HG02763 (cell line): ENCODE measurements around the gene PHF21B.

Experiments
- ATAC-seq: cut with Tn5 transposase; IDR thresholded peaks from one replicate; pipeline ENCODE4 v1.9.1; 2021; ENCODE audit warnings: mild to moderate bottlenecking, moderate library complexity; ENCODE audit not compliant: unreplicated experiment

Gene PHF21B

DNA sequence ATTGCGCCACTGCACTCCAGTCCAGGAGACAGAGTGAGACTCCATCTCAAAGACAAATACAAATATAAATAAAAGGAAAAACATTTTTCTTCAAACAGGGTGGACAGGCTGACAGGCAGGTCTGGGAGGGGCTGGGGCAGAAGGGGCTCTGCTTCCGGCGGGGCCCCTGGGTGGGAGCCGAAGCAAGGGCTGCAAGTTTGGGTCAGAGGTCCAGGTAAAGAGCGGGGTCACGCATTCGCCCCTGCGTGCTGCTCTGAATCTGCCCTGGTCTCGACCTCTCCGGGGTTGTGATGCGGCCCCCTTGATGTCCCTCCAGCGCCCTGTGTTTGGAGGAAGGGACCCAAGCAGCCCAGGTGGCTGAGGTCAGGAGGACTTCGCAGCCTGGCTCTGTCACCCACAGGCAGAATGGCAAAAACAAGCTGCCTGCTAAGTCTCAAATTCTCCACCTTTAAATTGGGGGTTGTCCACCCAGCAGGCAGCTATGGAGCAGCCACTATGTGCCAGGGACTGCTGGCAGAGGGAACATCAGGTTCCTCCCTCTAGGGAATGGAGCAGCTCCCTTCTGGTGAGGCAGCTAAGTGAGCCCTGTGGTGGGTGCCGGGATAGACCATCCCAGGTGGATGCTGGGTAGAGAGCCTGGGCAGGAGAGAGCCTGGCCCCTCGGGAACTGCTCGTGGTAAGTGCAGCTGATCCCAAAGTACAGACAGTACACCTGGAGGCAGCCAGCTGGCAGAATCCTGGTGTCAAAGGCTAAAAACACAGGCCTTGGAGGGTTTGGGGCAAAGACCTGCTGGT lies 10.3 kb upstream of the PHF21B start:
- ATAC-seq = no peak

DNA sequence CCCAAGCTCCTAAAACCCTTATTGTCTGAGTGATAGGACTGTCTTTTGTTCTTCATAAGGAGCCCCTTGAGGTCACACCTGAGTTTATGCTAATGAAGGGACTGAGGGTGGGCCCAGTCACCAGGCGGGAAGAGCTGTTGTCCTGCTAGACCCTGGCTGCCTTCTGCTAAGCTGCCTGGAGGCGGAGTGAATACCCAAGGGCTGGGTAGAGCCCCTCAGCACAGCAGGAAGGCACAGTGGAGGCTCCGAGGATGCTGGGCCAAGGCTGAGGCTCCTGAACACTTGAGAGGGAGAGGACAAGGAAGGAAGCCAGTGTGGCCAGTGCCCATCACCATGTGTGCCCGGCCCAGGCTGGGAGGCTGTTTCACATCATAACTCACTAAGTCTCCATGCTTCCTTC lies 4.8 kb upstream of the PHF21B start:
- no peak for ATAC-seq

DNA sequence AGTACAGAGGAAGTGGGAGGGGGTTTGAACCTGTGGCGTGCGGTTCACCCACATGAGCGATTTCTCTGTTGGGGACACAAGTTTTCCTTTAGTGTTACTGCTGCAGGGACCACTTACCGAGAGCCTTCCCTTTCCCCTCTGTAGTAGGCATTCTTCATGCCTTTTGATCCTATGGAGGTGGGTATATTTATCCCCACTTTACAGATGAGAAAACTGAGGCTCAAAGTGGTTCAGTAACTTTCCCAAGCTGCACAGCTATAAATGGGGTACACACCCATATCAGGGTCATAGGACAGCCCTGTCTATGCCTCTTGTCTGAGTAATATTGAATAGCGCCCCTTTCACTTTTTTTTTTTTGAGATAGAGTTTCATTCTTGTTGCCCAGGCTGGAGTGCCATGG lies 3.3 kb upstream of the PHF21B start:
- ATAC-seq = no peak

DNA sequence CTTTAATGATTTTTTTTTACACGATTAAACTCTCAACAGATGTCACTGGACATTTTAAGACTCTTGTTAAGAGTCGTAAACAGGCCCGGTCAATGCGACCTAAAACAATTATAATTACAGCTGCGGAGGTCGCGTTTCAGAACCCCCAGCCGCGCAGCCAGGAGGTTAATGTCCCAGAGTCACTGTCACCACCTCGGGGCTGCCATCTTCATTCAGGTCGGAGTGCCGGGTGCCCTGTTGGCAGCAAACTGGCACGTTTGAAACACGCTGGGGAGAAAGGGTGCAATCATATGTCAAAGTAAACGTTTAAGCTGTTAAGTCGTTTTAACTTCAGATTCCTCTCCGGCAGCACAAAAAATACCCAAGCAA lies 711 bp upstream of the PHF21B start:
- ATAC-seq = no peak

DNA sequence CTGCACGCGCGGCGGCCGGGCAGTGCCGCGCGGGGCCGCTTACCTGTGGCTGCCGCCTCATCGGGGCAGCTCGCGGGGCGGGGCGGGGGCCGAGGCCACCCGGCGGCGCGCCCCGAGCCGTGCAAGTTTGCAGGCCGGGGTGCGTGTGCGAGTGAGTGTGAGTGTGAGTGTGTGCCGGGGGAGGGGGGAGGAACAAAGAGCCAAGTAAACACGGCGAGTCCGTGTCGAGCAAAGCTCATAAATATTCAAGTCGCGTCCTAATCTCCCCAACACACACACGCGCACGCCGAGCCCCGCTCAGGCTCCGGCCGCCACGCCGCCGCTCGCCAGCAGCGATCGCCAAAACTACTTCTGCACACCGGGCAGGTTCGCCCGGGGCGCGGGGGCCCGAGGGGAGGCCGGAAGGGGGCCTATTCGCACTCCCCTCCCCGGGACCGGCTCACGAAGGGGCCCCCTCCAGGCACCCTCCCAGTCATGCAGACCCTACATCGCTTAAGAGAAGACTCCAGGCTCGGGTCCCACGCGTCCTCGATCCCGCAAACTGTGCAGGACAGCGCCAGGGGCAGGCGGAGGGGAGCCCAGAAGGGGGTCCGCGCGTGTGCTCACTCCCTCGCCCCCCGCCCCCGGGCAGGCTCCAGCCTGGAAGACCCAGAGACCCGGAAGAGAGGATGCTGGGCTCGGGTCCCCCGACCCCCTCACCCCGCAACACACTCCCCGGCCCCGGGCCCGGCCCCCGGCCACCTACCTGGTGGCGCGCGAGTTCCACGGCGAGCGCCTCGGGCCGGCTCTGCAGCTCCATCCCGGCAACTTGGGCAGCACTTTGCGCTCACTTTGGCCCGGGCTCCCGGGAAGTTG lies 827 bp downstream of the PHF21B start:
- ATAC-seq = no peak

DNA sequence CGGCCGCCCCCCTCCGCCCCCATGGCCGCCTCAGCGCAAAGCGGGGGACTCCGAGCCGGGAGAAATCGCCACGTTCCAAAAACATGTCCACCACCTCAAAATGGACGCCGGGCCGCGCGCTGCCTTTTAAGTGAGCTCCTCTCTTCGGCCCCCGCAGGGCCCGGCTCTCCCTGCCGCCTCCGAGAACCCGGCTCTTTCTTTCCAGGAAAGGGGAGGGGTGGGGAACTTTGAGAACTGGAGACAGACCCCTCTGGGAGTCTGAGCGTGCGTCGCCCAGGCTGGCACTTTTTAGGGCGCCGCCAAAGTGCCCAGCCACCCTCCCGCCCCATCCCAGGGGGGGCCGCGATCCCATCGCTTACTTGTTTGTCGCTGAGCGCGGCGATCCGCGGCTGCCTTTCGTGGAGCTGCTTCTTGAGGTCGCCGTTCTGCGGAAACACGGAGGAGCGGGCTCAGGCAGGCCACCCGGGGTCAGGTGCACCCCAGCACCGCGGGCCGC lies 1.6 kb downstream of the PHF21B start:
- no peak for ATAC-seq

DNA sequence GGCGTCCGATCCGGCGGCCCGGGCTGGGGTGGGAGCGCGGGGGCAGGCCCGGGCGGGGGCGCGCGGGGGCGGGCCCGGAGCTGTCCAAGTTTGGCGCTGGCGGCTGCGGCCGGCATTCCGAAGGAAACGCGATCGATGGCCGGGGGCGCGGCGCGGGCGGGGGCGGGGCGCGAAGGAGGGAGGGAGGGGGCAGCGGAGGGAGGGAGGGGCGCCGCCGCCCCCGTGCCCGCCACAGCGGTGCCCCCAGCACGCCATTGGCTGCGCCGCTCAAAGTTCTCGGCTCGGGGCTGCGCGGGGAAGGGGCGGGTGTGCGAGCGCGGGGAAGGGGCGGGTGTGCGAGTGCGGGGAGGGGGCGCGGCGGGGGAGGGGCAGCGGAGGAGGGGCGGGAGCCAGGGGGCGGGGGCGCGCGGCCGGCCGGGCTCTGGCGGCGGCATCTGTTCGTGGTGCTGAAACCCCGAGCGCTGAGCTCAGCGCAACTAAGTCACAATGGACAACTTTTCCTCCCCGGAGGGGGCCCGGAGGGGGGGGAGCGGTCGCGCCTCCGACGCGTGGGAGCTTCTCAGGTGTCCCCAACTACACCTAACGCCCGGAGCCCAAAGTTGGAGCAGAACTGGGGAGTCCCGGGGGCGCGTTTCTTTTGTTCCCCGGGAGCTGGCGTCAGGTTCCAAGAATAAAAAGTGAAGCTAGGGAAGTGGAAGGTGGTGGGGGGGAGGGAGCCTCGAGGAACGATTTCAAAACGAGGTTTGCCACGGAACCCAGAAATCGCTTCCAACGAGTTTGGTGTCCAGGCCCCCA lies 2.2 kb downstream of the PHF21B start:
- no peak for ATAC-seq

DNA sequence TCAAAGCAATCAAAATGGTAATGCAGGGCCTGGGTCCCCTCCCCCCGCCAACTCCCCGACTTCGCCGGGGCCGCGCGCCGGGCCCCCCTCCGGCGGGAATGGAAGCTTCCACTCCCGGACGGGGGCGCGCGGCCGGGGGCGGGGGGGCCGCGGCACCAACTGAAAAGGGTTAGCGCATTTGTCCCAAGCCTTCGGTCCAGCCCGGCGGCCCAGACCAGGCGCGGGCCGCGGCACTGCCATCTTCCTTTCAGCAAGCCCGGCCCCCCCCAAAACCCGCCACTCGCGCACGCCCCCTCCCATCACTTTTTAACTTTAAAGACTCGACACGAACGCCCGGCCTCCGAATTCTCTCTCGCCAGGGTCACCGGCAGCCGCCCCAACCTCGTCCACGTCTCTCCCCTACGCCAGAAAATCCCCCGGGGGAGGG lies 2.8 kb downstream of the PHF21B start:
- ATAC-seq = no peak

DNA sequence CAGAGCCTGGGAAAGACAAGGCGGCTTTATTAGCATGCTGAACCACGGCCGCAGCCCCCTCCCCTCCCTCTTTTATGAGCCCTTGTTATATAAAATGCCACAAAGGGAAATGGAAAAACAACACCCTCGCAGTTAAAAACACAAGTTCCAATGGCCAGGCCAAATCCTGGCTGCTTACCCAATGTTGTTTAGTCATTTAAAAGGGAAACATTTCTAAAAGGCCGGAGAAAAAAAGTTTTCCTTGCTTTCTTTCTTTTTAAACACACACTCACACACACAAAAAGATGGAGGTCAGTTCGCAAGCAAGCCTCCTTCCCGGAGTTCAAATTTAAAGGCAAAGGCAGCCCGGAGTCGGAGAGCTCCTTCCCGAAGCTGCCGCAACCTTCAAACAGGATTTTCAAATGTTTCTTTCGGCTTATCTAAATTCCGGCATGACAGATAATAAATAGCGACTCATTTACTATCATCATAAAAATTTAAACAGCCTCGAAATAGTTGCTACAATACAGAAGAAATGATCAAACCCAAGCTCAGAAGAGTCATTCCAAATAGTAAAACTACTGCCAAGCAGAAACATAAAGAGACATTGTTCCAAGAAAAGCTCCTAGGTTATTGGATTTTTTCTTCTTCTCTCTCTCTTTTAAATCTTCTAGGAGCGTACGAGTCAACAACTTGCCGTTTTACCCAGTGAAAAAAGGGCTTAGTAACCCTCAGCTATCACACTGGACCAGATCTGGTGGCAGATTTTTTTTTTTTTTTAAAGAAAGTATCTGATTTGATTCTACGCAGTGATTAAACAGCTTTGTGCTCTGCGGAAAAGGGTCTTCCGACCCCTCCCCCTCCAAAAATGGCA lies 3.5 kb downstream of the PHF21B start:
- no peak for ATAC-seq

DNA sequence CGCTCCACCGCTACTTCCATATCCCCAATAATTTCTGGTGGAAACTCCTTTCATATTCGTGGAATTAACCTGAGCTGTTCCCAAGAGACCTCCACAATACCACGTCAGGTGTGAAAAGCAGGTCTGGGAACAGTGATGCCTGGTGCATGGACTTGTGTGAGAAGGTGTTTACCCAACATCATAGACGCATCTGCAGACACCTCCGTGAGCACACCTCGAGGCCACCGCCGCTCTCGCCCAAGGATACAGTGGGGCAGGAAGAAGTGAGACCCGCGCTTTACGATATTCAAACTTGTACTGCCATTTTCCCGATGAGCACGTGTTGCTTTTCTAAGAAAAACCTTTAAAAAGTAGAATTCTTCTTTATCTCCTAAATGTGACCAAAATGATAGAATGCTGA lies 8.2 kb downstream of the PHF21B start:
- ATAC-seq = no peak

DNA sequence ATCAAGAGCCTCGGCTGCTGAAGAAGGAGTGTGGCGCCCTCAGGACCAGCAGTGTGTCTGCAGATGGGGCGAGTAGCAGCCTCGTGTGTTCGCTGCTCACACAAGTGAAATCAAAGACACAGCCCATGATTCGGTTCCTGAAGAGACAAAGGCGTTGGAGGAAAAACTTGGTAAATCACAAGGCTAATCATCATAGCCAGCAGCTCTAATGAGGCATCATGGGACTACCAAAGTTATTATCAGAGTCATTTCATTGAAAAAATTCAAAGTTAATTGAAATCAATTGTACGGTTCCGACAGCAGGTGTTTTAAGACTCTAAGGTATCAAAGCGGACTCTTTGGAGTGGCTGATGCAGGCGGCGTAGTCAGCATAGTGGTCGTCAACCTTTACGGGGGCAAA lies 9.5 kb downstream of the PHF21B start:
- no peak for ATAC-seq

DNA sequence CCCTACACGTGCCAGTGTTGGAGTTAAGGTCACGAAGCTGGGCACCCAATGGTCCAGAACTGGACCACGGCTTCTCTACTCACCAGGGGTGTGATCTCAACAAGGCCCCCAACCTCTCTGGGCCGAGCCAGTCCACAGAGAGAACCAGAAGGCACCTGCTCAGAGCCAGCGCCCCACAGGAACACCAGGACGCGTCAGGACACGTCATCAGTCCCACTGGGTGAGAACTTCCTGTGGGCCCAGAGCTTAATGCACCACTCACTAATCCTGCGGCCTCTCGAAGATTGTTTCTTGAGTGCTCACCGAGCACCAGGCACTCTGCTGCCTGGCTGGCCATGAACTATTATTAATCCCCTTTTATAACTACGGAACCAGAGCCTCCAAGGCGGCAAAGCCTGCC lies 10.1 kb downstream of the PHF21B start:
- no peak for ATAC-seq

DNA sequence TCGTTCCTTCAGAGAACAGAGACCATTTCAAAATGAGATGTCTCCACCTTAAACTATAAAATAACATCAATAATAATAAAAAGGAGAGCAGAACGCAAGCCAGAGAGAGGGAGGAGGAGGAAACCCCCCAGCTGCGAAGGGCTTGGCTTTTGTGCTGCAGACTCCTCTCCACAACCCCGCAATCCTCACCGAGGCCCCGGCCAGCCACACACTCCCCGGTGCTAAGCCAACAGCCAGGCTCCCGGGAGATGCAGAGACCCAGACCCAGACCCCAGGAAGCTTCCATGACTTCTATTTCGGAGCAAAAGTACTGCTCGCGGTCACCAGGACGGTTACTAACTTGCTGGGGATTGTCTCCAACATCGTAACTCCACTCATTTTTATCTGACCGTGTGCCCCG lies 10.6 kb downstream of the PHF21B start:
- ATAC-seq = no peak

DNA sequence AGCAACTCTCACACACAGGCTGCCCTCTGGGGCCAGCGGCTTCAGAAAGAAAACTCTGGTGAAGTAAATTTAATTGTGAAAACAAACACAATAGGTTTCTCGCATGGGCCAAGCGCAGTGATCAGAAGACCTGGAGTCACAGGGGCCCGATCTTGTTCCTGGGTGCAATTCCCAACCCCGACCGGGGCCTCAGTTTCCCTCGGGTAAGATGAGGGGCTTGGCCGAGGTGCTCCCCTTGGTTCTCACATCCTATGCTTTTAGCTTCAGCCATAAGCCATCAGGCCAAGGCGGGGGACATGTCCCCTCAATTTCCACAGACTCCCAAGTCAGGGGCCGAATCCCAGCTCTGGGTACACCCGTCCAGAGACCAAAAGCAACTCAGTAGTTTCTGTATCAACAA lies 11.5 kb downstream of the PHF21B start:
- no peak for ATAC-seq

DNA sequence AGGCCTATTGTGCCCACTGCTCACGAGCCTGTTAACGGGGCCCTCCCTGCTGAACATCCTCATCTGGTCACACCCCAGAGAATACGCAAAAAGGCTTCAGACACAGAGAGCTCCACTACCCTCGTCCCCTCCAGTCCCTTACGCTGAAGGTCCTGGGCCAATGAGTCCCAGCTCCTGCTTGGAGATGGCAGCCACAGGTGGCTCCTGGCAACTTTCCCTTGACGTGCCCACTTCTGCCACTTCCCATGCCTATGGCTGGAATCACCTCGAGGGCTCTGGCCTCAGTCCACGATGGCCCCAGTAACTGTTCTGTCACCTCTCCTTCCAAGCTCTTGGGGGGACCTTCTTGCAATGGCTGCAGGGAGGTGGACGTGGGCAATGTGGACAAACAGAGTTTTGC lies 12.7 kb downstream of the PHF21B start:
- ATAC-seq = no peak

DNA sequence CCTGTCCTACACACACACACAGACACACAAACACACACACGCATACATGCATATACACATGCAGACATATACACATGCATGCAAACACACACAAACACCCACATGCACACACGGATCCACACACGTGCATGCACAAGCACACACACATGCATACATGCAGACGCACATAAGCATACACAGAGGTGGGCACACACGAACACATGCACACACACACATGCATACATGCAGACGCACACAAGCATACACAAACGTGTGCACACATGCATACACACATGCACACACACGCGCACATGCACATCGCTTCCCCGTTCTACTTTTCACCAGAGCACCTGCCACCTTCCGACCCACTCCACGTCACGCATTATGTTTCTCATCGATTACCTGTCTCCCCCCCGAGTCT lies 13.2 kb downstream of the PHF21B start:
- ATAC-seq = no peak

DNA sequence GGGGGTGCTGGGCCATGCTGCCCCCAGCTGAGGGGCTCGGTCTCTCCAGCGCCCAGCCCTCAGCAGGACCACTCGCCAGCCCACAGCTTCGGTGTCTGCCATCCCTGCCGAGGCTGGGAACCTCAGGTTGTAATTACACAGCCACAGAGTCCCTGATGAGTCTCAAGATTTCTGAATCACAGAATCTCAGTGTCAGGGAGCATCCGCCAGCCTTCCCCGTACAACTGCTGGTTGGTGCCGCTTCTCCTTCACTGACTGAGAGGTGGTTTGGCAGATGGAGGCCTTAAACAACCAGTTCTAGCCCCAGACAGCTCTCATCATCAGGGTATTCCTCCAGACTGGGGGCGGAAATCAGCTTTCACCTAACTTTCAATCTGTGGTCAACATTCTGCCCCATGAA lies 13.7 kb downstream of the PHF21B start:
- no peak for ATAC-seq

DNA sequence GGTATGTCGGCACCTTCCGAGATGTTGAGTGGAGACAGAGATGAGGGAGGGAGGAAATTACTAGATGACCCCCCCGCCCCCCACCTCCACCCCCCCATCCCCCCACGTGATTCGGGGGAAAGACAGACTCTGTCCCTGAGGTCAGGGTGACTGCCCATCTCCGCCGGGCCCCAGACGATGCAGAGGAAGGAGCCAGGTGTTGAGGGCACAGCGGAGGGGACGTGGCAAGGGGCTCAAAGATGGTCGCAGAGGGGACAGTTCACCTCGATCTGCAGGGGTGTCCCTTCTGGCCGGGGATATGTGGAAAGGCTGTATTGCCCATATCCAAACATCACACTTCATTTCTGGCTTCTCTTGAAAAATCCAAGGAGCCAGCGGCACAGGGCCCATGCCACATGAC lies 14.1 kb downstream of the PHF21B start:
- ATAC-seq = no peak

DNA sequence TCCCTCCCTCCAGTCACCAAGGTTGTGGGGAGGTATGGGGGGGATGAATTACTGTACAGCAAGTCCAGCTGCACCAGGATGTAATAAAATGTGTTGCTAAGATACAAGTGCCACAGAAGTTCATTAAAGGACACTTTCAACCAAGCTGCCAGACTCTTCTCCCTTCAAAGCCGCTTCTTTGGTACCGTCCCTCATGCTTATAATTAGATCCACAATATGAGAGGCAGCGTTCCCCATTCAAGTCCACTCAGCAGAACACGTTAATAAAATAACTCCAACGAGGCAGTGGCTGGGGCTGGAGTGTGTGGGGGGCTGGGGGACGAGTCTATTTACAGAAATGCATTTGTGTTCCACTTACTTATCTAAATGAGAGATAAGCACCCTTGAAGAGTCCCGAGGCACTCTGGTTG lies 14.7 kb downstream of the PHF21B start:
- ATAC-seq = no peak

DNA sequence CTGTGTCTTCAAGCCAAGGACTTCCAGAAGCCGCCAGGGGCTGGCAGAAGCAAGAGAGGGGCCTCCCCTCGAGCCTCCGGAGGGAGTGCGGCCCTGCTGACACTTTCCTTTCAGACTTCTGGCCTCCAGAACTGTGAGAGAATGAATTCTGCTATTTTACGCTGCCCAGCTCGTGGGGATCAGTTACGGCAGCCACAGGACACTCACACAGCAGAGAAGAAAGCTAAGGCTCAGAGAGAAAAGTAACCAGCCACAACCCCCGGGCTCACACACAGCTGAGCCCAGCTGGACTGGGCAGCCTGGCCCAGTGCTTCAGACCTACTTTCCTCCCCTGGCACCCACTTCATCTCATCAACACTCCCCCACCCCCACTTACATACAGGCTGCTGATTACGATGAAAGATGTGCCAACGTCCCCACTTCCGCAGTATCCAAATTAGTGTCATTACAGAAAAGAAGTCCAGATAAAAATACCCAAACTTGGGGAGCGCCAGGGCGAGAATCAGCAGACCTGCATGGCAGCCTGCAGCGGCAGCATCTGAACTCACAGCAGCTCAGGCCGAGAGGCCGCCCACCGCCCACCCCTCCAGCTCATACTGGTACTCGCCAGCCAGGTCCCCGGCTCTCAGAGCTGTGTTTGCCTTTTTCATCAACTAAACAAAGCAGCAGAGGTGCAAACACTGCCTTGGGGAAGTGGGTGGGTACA lies 15.3 kb downstream of the PHF21B start:
- ATAC-seq = no peak
